HG02759 (cell line): ENCODE results near the gene SEC14L2.

ENCODE experiments used
- ATAC-seq: cut with Tn5 transposase; IDR thresholded peaks from one replicate; pipeline ENCODE4 v1.9.1; 2021; ENCODE audit warnings: mild to moderate bottlenecking, moderate library complexity; ENCODE audit not compliant: unreplicated experiment

The SEC14L2 gene

DNA sequence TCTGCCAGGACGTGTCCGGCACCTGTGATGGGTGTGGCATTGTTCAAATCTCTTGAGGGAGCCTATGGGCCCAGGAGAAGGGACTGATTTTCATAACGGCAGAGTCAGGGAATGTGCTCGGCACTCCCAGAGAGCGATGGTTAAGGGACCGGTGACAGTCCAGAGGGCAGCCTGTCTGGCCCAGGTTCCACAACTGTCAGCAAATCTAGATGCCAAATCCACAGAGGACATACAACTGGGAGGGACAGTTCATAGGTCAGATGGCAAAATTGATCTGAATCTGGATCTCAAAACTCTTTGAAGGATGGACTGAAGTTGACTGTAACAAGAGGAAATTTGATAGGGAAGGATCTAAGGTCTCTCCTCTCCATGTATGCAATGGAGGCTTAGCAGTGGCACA lies 7.5 kb downstream of the SEC14L2 start:
- no peak for ATAC-seq

DNA sequence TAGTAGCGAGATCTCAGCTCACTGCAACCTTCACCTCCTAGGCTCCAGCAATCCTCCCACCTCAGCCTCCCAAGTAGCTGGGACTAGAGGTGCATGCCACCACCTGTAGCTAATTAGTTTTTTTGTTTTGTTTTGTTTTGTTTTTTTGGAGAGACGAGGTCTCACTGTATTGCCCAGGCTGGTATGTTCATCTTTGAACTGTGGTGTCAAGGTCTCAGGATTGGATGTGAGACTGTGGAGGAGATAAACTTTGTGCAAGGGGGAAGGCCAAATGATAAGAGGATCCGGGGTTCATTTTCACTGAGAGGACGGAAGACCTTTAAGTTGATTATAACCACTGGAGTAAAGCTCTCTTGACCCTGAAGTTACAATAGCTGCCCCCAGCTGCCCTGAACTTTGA lies 8.9 kb downstream of the SEC14L2 start:
- ATAC-seq: no peak

GRCh38 chr22:30406400-30406799 lies 9.6 kb downstream of the SEC14L2 start:
- no peak for ATAC-seq

GRCh38 chr22:30408388-30409102 lies 11.7 kb downstream of the SEC14L2 start:
- ATAC-seq: no peak

DNA sequence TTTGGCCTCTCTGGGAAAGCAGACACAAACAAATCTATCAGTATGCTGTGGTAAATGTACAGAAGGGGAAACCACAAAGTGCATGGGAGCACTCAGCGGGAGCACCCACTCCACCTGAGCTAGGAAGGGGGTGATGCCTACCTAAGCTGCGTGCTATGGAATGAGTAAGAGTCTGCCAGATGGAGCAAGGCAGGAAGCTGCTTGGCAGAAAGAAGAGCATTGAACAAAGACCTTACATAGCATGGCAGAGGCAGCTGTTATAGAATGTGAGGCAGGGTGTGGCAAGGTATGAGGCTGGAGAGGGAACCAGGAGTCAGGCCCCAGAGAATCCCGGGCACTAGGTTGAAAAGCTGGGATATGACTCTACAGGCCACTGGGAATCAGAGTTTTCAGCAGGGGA lies 15.0 kb downstream of the SEC14L2 start:
- no peak for ATAC-seq

DNA sequence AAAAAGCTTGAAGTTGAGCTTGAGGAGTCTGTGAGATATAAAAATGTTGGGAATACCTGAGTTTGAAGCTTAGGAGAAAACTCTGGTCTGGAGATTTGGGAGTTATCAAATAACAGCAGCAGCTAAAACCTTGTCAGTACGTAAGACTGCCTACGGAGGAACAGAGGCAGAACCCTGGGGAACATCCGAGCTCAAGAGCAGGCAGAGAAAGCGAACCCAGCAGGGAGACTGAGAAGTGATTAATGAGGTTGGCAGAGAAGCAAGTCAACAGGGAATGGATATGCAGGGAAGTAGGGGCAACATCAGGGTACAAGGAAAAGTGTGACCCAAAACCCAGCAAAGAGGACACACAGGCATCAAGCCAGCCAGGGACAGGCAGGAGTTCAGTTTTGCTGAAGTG lies 16.2 kb downstream of the SEC14L2 start:
- no peak for ATAC-seq

- ATAC-seq: no peak
Observed at GRCh38 chr22:30413745-30414524, 17.1 kb downstream of the SEC14L2 start.

GRCh38 chr22:30414525-30415047 lies 17.8 kb downstream of the SEC14L2 start:
- no peak for ATAC-seq

DNA sequence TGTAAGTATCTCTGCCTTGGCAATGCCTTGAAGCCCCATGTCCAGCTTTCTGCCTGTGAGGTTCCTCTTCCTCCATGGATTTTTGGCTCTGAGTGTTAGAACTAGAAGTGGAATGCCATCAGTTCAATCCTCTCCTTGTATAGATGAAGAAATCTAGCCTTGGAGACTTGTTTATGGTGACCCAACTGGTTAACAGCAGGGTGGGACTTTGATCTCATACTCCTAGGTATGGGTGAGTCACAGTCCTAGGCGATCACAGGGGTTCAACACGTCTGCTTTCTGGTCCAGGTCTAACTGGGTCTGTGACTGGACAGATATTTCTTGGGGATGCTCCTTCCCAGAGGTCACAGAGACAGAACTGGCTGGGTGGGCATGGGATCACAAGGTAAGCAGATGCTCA lies 19.6 kb downstream of the SEC14L2 start:
- no peak for ATAC-seq

DNA sequence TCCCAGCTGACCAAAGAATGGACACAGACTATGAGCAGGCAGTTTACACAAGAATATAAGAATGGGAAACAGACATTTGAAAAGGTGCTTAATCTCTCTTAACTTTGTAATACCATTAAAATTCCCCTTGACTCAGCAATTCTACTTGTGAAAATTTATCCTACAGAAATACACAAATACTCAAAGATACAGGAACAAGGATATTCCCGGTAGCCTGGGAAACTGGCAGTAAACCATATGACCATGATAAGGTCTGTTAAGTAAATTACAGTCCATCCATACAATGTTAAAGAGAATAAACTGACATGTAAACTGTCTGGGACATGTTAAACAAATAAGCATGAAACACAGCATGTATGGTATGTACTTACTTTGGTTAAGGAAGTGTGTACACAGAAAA lies 20.0 kb downstream of the SEC14L2 start:
- ATAC-seq: no peak

GRCh38 chr22:30420347-30421125 lies 23.7 kb downstream of the SEC14L2 start:
- ATAC-seq: no peak

DNA sequence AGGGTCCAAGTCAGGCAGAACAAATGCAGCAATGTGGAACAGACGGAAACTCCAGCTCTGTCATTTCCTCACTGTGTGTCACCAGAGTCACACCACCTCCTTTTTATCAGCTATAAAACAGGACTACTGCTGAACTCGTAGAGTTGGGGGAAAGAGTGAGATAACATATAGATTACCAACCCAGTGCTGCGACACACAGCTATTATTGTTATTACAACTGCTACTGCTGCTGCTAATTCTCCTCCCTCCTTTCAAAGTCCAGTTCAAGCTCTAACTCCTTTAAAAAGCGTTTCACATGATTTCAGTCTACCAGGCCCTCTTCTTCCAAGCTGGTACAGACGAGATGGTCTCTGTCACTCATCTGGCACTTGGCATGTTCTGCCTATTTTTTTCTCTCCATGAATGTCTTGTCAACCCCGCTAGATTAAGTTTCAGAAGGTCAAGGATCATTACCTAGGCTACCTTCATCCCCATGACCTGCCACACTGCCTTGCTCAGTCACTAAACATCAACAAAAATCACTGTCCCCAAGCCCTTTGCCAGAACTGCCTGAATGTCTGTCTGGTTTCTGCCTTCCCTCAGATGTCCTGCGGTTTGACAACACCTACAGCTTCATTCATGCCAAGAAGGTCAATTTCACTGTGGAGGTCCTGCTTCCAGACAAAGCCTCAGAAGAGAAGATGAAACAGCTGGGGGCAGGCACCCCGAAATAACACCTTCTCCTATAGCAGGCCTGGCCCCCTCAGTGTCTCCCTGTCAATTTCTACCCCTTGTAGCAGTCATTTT lies 25.1 kb downstream of the SEC14L2 start:
- no peak for ATAC-seq

- no peak for ATAC-seq
Observed at GRCh38 chr22:30422481-30423300, 25.9 kb downstream of the SEC14L2 start.

DNA sequence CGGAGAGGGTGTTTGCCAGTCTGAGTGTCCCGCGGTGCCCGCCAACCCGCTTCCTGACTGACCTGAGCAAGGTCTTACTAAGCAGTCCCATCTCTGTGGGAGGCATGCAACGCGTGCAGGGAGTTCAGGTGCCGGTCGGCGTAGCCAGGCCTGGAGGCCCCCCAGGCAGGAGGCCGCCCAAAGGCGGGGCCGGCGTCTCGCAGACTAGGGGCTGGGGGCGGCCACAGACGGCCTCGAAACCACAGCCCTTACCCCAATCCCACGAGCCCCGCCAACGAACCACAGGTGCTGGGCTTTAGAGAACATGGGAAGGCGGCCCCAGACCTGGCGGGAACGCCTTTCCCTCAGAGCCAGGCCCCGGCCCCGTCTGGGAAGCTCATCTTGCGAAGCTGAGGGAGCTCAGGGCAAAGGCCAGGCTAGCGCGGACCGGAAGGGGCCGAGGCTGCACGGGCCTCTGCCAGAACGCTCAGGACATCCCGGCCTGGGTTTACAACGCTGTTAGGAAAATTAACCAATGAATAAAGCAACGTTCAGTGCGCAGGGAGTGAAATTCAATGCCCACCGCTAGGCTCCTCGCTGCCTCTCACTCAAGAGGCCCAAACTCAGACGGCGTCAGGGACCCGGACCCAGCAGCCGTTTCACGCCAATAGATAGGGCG lies 26.6 kb downstream of the SEC14L2 start:
- ATAC-seq: peak; percentile 34

GRCh38 chr22:30423959-30424533 lies 27.2 kb downstream of the SEC14L2 start:
- ATAC-seq: peak; percentile 84

DNA sequence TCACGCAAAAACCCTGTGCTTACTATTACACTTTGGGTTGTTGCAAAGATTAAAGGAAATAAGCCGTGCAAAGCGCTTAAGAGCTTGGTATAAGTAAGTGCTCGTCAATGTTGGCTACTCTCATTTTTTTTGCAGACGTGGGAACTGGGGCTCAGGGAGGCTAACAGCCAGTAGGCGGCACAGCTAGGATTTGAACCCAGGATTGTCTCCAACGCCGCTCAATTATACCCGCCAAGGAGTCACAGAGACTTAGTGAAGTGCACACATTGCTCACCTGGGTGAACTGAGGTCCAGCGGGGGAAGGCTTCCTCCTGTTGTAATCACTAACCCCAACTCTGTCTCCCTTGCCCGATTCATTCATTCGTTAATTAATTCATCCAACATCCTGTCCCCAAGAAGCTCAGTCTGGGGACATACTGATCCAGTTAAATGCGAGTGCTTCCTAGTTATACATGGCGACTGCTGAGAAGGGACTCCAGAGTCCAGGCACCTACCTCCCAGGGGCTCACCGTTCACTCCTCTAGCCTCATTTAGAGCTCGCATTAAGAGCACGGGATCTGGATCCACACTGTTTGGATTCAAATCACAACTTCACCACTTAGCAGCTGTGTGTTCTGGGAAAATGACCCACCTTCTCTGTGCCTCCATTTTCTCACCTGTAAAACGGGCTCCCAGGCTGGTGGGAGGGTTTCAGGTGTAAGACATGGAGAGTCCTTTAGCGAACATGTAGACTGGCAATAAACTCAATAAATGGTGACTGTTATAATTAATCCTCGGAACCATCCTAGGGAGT lies 27.9 kb downstream of the SEC14L2 start:
- no peak for ATAC-seq

GRCh38 chr22:30425327-30425615 lies 28.5 kb downstream of the SEC14L2 start:
- no peak for ATAC-seq

- ATAC-seq: no peak
Observed at GRCh38 chr22:30425616-30426387, 29.0 kb downstream of the SEC14L2 start, which contains the start of gene MTFP1. MTFP1 (plus strand) TSS chr22:30425768; CDS start chr22:30425880, 112 bp downstream.
